Naive B cell (primary cell): ENCODE results near the gene TSC22D1. TPM values are rescaled to one million over a fixed set of nuclear protein-coding genes. Genes with fewer than 3 reads are reported as not detected.

Experiments used
- ATAC-seq, 2 donors: fragments of 150-1000 bp; cut with Tn5 transposase; 2 replicates each; pipeline ENCODE4 v1.10.0; 2021; ENCODE audit warnings: low read depth in 2 of 2, mild to moderate bottlenecking in 2 of 2, moderate library complexity in 2 of 2
- DNase-seq: peaks from one replicate; pipeline ENCODE4 v3.0.0; 2022
- H3K27ac Mint-ChIP-seq, 6 donors: one replicate each; pipeline ENCODE4 v1.8.0; 2020 to 2022; ENCODE audit warnings: mild to moderate bottlenecking in 6 of 6, mixed read lengths in 6 of 6, moderate library complexity in 5 of 6, inconsistent platforms in 2 of 6
- H3K27me3 Mint-ChIP-seq, 3 donors: one replicate each; pipeline ENCODE4 v1.8.0; 2021 to 2022; ENCODE audit warnings: mixed read lengths in 3 of 3, mild to moderate bottlenecking in 1 of 3
- H3K36me3 Mint-ChIP-seq, 2 donors: one replicate each; pipeline ENCODE4 v1.8.0; 2020 to 2022; ENCODE audit warnings: mixed read lengths in 2 of 2, inconsistent platforms in 1 of 2, mild to moderate bottlenecking in 1 of 2
- H3K4me1 Mint-ChIP-seq, 3 donors: one replicate each; pipeline ENCODE4 v1.8.0; 2020 to 2022; ENCODE audit warnings: mixed read lengths in 3 of 3, inconsistent platforms in 1 of 3, mild to moderate bottlenecking in 1 of 3, moderate library complexity in 1 of 3
- H3K4me3 Mint-ChIP-seq, 8 donors: one replicate each; pipeline ENCODE4 v1.8.0; 2020 to 2022; ENCODE audit warnings: mild to moderate bottlenecking in 8 of 8, mixed read lengths in 8 of 8, moderate library complexity in 8 of 8, inconsistent platforms in 2 of 8
- H3K9me3 Mint-ChIP-seq, 7 donors: one replicate each; pipeline ENCODE4 v1.8.0; 2020 to 2022; ENCODE audit warnings: mixed read lengths in 7 of 7, mild to moderate bottlenecking in 5 of 7, inconsistent platforms in 2 of 7, moderate library complexity in 1 of 7
- polyA plus RNA-seq, 6 donors: library from polyadenylated mRNA; unstranded; fragments of 300-500 nt; fragmentation: Illumina TruSeq; gene quantifications; one replicate each; pipeline ENCODE4 v1.2.3, GENCODE V29; 2021; ENCODE audit warnings: low read depth in 6 of 6

The TSC22D1 gene
- polyA plus RNA-seq, 6 donors from 2014 or later: 3.5 to 10.1 (median 7.0) TPM

DNA sequence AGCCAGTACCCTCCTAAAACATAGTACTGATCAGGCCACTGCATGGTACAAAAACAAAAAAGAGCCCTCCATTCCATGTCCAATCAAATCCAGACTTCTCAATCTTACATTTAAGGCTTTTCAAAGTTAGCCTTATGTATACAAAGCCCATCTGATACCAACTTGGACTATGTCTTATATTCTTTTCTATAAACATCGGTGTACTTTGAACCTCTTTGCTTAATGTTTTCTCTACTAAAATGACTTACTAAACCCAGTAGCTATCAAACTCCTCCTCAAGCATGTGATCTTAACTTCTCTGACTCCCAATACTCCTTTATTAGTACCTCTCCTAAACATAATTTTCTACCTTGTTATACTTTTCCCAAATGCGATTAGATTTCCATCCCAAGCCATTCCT, 14.8 kb downstream of the TSC22D1 start:
- ATAC-seq (no peak), DNase-seq (no peak)
- Mint-ChIP-seq H3K36me3 (no peaks in the 10 kb centered on the region), H3K27me3 (peaks cover 0 to 4% (median 0%) of the 10 kb centered on the region in 3 donors), H3K9me3 (no peaks in the 10 kb centered on the region), H3K4me3 (no peak overlapping the region), H3K27ac (peak overlapping the region in 1 of 6 donors; percentile 45), H3K4me1 (no peaks in the 10 kb centered on the region)

DNA sequence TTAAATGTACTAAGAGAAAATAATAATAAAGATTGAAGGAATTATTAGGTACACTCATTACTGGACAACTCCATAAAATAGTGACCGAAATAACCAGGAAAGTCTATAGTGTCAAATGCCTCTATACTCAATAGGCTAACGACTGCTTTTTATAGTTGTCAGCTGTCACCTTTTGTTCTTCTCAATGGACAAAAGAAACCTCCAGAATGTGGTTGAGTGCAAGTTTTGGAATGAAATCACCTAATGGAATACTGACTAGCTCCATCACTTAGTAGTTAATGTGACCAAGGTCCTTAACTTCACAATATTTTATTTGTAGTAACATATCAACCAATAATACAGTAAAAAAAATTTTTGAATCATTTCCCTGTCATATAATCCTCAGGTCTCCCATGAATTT, 18.1 kb downstream of the TSC22D1 start:
- H3K27ac Mint-ChIP-seq: no peak overlapping the region
- no peaks in the 10 kb centered on the region for H3K27me3 Mint-ChIP-seq
- ATAC-seq: no peak

DNA sequence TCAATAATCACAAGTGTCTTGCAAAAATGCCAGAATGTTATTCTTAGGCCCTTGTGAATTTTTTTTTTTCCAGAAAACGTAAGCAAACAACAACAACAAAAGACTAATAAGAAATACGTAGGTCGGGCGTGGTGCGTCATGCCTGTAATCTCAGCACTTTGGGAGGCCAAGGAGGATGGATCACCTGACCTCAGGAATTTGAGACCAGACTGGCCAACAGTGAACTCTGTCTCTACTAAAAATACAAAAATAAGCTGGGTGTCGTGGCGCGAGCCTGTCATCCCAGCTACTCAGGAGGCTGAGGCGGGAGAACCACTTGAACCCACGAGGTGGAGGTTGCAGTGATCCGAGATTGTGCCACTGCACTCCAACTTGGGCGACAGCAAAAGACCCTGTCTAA, 20.9 kb downstream of the TSC22D1 start:
- ATAC-seq: no peak
- Mint-ChIP-seq H3K4me1 (no peaks in the 10 kb centered on the region), H3K4me3 (no peak overlapping the region), H3K27me3 (no peaks in the 10 kb centered on the region), H3K9me3 (no peaks in the 10 kb centered on the region), H3K36me3 (no peaks in the 10 kb centered on the region), H3K27ac (no peak overlapping the region)
- DNase-seq: no peak

More for the DNA sequence above, 18.1 kb downstream of the TSC22D1 start:
- no peak overlapping the region for H3K4me3 Mint-ChIP-seq
- no peaks in the 10 kb centered on the region for H3K9me3 Mint-ChIP-seq
- H3K4me1 Mint-ChIP-seq: no peaks in the 10 kb centered on the region
- no peak for DNase-seq
- H3K36me3 Mint-ChIP-seq: no peaks in the 10 kb centered on the region

DNA sequence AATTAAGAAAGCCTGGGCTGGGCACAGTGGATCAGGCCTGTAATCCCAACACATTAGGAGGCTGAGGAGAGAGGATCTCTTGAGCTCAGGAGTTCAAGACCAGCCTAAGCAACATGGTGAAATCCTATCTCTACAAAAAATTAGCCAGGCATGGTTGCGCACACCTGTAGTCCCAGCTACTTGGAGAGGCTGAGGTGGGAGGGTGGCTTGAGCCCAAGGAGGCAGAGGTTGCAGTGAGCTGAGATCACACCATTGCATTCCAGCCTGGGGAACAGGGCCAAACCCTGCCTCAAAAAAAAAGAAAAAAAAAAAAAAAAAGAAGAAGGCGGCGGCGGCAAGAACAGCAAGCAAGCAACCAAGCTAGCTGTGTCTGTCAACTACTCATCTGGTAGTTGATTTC, 26.7 kb downstream of the TSC22D1 start:
- no peaks in the 10 kb centered on the region for H3K9me3 Mint-ChIP-seq
- H3K4me3 Mint-ChIP-seq: no peak overlapping the region
- no peaks in the 10 kb centered on the region for H3K27me3 Mint-ChIP-seq
- H3K27ac Mint-ChIP-seq: no peak overlapping the region
- H3K4me1 Mint-ChIP-seq: no peaks in the 10 kb centered on the region
- no peaks in the 10 kb centered on the region for H3K36me3 Mint-ChIP-seq
- ATAC-seq: no peak
- DNase-seq: no peak

DNA sequence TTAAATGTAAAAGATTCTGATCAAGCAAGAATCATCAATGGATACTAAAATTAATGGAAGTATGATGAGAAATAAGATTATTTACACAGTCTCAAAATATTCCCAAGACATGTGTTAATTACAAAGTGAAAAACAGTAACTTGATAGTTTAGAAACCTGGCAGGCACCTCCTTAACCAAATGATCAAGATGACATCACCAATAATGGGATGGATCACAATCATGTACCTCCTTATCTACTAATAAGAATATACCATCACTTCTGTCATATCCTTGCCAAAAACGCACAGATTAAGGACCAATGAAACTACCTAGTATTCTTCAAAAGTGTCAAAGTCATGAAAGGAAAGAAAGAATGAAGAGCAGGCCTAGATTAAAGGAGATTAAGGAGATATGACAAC, 30.0 kb downstream of the TSC22D1 start:
- no peaks in the 10 kb centered on the region for H3K27me3 Mint-ChIP-seq
- H3K9me3 Mint-ChIP-seq: no peaks in the 10 kb centered on the region
- DNase-seq: no peak
- H3K36me3 Mint-ChIP-seq: no peaks in the 10 kb centered on the region
- no peak for ATAC-seq
- H3K4me1 Mint-ChIP-seq: no peaks in the 10 kb centered on the region
- H3K27ac Mint-ChIP-seq: no peak overlapping the region
- H3K4me3 Mint-ChIP-seq: no peak overlapping the region

DNA sequence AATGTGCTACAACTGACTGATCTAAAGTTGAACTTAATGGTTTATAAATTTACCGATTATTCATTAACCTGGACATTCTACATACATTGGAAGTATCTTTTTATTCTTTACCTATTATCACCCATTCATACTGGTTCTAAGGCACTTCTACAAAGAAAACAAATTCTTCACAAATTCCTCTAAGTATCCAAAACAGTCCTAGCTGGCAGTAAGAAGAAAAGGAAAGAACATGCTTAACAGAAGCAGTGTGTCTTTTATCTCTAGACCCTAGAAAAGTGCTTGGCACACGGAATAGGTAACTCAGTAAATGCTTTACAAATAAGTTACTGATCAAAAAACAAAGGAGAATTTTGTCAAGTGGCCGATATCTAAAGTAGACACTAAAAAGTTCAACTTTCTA, 32.8 kb downstream of the TSC22D1 start:
- Mint-ChIP-seq H3K27ac (no peak overlapping the region), H3K4me3 (no peak overlapping the region), H3K36me3 (no peaks in the 10 kb centered on the region), H3K4me1 (no peaks in the 10 kb centered on the region), H3K27me3 (no peaks in the 10 kb centered on the region), H3K9me3 (no peaks in the 10 kb centered on the region)
- no peak for ATAC-seq
- no peak for DNase-seq

DNA sequence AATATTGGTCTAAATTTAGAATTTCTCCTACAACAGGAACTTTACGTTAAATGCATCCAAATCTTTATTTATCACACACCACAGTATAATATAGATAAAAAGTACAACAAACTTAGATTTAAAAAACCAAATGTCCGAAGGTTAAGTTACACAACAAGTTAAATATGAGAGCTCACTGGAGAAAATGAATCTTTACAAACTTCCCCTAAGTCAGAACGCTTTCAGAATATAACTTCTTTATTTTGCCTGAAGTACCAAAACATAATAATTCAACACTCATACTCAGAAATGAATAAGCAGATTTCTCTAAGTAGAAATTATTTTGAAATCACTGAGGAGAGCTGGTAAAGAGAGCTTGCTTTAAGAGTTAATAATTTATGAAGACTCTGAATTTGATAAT, 33.8 kb downstream of the TSC22D1 start:
- Mint-ChIP-seq H3K27me3 (no peaks in the 10 kb centered on the region), H3K4me1 (no peaks in the 10 kb centered on the region)

DNA sequence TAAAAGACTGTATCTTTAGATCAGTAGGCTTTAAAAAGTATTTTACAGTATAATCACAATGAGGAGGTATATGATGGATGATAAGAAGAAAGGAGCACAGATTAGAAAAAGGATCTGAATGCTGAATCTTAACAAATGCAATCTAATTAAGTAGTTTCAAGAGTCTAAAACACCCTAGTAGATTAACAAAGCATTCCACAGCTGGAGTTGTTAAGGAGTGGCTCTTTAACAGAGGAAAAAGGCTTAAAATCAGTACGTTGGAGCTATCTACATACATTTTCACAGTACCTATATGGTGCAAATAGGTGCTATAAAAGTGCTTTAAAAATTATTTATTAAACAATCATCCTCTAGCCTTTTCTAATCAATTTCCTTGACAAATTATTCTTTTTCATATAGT, 34.5 kb downstream of the TSC22D1 start:
- Mint-ChIP-seq H3K27me3 (no peaks in the 10 kb centered on the region), H3K9me3 (no peaks in the 10 kb centered on the region), H3K4me3 (no peak overlapping the region), H3K36me3 (no peaks in the 10 kb centered on the region), H3K27ac (no peak overlapping the region), H3K4me1 (no peaks in the 10 kb centered on the region)
- no peak for DNase-seq
- no peak for ATAC-seq

More for the DNA sequence above, 33.8 kb downstream of the TSC22D1 start:
- Mint-ChIP-seq H3K27ac (no peak overlapping the region), H3K9me3 (no peaks in the 10 kb centered on the region), H3K4me3 (no peak overlapping the region), H3K36me3 (no peaks in the 10 kb centered on the region)
- ATAC-seq (no peak), DNase-seq (no peak)

DNA sequence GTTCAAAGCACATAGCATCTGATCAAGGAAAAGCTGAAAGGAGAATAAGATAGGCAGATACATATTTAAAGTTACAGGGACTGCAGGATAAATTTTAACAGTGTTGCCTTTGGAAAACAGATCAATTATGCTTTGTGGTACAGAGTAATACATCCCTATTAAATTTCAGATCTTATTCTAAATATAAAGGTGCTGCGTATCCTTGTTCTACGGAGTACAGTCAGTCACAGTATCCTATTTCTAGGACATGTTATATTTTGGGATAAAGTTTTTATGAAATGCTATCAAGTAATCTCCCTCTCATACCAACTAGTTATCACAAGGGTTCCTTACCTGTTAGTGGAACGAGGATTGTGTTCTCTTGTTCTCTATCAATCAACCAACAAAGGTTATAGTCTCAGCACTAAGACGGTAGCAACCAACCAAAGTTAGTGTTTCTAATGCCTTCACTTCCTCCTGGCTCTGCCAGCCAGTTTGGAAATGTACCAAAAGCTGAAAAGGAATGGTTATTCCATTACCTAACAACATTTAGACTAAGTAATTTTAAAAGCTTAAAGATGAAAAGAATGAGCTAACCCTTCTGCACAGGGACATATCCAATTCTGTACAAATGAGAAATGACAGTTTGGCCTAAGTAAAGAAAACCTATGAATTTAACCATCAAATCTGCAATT, 35.2 kb downstream of the TSC22D1 start:
- no peak overlapping the region for H3K4me3 Mint-ChIP-seq
- H3K4me1 Mint-ChIP-seq: no peaks in the 10 kb centered on the region
- H3K27me3 Mint-ChIP-seq: no peaks in the 10 kb centered on the region
- H3K36me3 Mint-ChIP-seq: no peaks in the 10 kb centered on the region
- no peaks in the 10 kb centered on the region for H3K9me3 Mint-ChIP-seq
- ATAC-seq (no peak), DNase-seq (no peak)
- no peak overlapping the region for H3K27ac Mint-ChIP-seq

DNA sequence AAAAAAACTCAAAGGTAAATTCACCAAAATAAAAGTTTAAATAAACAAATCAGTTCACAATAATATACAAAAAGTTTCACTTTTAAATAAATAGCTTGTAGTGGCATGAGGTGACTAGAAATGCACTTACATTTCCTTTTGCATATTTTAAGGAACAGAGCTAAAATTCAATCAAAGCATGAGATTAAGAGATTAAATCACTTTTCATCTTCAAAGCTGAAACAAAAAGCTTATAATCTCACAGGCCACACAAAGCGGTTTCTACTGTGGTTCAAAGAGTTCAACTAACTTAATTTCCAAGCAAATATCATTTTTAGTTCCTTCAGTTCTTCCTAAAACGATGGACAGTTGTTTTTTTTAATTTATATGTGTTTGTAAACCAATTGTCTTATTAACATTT, 38.9 kb downstream of the TSC22D1 start:
- Mint-ChIP-seq H3K9me3 (no peaks in the 10 kb centered on the region), H3K27ac (no peak overlapping the region), H3K4me3 (no peak overlapping the region), H3K27me3 (no peaks in the 10 kb centered on the region), H3K4me1 (no peaks in the 10 kb centered on the region), H3K36me3 (no peaks in the 10 kb centered on the region)
- no peak for DNase-seq
- ATAC-seq: no peak

DNA sequence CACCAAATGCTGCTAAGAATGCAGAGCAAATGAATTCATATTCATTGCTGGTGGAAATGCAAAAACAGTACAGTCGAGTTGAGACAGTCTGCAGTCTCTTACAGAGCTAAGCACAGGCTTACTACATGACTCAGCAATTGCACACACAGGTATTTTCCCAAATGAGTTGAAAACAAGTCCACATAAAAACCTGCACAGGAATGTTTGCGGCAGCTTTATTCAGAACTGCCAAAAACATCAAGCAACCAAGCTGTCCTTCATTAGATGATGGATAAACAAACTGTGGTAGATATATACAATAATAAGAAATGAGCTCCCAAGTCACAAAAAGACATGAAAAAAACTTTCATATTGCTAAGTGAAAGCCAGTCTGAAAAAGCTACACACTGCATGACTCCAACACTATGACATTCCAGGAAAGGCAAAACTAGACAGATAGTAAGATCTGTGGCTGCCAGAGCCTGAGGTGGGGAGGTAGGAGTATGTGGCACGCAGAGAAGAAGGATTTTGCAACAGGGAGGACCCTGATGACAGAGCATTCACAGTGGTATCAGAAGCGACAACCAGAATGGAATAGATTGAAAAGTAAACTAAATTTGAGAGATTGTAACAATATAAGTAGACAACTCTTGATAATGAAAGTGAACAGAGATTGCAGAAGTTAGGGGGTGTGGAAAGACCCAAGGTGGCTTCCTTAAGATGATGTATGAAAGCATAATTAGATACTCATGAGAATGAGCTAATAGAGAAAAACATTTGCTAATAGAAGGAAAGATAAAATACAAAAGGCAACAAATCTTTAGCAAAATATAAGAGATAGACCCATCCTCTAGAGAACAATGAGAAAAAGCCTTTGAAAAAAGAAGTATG, 52.7 kb downstream of the TSC22D1 start:
- Mint-ChIP-seq H3K4me3 (no peak overlapping the region), H3K27ac (no peak overlapping the region), H3K36me3 (no peaks in the 10 kb centered on the region), H3K9me3 (no peaks in the 10 kb centered on the region), H3K4me1 (peaks cover 0 to 3% (median 0%) of the 10 kb centered on the region in 3 donors), H3K27me3 (no peaks in the 10 kb centered on the region)
- peak in 1 of 2 donors; percentile 32 for ATAC-seq
- DNase-seq: no peak

DNA sequence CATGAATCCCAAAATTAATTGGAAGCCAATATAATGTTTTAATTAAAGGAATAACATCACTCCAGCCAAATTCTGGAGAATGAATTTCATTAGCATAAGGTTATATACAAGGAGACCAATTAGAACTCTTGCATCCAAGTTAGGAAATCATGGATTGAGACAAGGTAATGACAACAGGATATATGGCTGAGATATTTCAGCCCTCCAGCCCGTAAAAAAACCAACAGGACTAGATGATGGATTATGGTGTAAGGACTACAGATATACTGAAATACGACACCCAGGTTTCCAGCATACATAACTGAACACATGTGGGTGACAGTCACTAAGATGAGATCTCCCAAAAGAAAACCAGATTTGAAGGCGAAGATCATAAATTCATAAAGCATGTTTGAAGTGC, 56.5 kb downstream of the TSC22D1 start:
- H3K4me1 Mint-ChIP-seq: no peaks in the 10 kb centered on the region
- no peak overlapping the region for H3K4me3 Mint-ChIP-seq
- no peaks in the 10 kb centered on the region for H3K27me3 Mint-ChIP-seq
- ATAC-seq (no peak), DNase-seq (no peak)
- H3K27ac Mint-ChIP-seq: no peak overlapping the region
- no peaks in the 10 kb centered on the region for H3K36me3 Mint-ChIP-seq
- no peaks in the 10 kb centered on the region for H3K9me3 Mint-ChIP-seq

DNA sequence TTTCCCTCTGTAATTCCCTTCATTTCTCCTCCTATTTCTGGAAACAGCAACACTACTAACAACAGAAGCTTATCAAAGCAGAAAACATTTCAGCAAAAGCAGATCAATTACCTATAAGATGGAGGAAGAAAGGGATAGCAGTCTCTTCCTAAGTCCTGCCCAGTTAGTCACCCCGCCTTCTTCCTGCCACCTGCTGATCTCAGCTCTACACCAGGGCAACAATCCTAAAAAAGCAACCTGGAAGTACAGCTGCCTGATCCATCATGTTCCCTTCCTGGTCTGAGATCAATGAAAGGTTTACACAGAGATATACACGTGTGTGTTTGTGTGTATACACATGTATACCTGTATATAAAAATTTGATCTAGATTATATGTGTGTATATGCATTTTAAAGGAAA, 59.4 kb downstream of the TSC22D1 start:
- DNase-seq: no peak
- Mint-ChIP-seq H3K9me3 (peaks cover 0 to 3% (median 0%) of the 10 kb centered on the region in 7 donors), H3K4me3 (no peak overlapping the region), H3K36me3 (peaks cover 0 to 7% of the 10 kb centered on the region in 2 donors), H3K27ac (no peak overlapping the region), H3K27me3 (no peaks in the 10 kb centered on the region), H3K4me1 (no peaks in the 10 kb centered on the region)
- ATAC-seq: no peak

DNA sequence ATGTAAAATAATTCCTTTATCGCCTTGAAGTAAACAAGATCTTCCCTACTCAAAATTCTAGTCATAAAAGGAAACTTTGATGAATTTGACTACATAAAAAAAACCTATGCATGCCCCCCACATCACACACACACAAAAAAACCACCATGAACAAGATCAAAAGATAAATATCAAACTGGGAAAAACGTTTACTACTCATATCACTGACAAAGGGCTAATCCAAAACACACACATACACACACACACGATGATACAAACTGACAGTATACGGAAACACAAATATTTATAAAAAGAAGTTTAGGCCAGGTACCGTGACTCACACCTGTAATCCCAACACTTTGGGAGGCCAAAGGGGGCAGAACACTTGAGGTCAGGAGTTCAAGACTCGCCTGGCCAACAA, 61.9 kb downstream of the TSC22D1 start:
- Mint-ChIP-seq H3K4me3 (no peak overlapping the region), H3K27me3 (no peaks in the 10 kb centered on the region), H3K36me3 (peaks cover 0 to 7% of the 10 kb centered on the region in 2 donors), H3K4me1 (no peaks in the 10 kb centered on the region), H3K9me3 (peaks cover 0 to 3% (median 0%) of the 10 kb centered on the region in 7 donors), H3K27ac (no peak overlapping the region)
- DNase-seq: no peak
- no peak for ATAC-seq
